ENCODE measurements around the gene SNAPIN.
A peak's percentile ranks its signal among the peaks of the same experiment; 100 is the strongest.

SNAPIN gene, protein sequence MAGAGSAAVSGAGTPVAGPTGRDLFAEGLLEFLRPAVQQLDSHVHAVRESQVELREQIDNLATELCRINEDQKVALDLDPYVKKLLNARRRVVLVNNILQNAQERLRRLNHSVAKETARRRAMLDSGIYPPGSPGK

DNA sequence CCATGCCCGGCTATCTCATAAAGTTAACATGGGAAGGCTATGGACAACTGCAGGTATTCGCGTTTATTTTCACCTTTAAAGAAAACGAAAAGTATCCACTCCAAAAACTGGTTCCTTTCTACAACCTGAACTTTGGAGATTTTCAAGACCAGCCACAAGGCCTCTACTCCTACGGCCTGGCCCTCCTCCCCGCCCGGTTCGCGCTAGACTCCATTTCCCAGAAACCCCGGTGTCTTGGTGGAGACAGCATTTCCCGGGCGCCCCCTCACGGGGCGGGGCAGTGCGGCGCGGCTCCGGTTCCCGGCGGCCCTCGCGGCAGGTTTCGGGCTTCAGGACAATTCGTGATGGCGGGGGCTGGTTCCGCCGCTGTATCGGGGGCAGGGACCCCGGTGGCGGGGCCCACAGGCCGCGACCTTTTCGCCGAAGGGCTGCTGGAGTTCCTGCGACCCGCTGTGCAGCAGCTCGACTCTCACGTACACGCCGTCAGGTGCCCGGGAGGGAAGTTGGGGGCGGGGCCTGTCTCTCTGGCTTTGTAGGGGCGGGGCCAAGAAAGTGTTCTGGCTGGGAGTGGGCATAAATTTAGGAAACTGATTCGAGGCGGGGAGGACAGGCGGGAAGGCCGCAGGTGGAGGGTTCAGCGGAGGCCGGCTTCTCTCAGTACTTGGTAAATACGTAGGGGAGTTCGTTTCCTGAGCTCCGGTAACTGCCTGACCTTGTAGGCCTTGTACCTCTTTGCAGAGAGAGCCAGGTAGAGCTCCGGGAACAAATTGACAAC is at the start of gene SNAPIN:
TSS of gene SNAPIN (plus strand) at position 304 of the 775 bp plus-strand sequence. CDS start at position 345, 41 bp downstream.
- ATAC-seq: peak; percentile 97
- DNase-seq: peak; percentile 93

DNA sequence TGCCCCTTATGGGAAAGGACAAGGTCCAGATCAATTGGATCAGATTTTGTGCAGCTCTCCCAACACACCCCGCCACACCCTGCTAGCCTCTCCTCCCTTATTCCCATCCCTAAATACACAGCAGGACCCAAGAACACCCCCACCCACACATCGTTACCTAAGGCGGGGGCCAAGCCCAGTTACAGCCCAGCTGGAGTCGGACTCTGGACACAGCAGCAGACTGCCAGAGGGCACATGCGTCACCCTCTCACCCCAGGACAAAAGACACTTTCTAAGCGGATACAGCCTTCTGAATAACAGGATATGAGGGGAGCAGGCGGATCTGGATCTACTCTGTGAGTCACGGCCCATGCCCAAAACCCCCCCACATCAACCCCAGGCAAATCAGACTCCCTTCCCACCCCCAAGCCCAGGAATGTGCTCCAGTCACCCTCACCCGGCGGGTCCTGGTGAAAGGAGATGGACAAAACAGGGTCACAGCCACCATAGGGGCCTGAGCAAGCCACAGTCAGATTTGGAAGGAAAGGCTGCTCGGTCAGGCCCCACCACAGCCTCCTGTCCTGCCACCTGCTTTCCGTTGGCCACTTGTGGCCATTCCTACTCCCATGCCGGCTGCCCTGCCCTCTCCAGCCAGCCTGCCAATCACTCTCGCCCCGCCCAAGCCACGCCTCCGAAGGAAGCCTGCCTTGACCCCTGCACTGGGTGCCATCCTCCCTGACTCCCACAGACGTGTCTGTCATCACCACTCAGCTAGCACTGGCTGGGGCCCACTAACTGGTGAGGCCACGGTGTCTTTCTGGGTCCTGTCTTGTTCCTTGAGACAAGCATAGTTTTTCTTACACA is 49.5 kb upstream of the SNAPIN start:
- DNase-seq (no peak), ATAC-seq (no peak)

DNA sequence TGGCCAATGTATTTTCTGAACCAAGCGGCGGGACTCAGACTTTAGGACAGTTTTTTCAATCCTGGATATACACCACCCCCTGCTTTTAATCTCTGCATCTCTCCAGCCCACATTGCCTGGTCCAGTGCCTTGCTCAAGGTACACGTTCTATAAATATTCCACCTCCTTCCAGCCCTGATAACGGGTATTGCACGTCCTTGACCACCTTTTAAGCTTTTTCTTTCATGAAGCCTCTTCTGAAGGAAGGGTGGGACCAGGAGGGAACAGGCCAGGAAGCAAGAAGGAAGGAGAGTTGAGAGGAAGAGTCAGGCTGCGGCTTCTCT is 49.0 kb upstream of the SNAPIN start:
- no peak for ATAC-seq
- DNase-seq: no peak

DNA sequence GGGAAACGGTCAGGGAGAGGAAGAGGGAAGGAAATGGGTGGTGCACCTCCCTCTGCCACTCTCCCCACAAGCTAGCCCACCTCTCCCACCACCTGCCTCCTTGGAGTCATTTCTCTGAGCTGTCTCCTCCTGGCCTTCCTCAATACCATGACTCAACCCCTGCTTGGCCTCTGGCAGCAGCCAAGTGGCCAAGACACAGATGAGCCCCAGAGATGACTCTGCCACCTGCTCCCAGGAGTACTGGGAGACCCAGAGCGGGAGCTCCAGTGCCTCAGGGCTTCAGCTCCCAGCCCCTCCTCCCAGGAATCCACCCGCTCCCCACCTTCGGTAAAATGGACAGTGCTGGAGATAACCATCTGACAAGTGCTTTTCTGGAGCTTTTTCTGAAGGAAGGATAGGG is 48.2 kb upstream of the SNAPIN start:
- DNase-seq (no peak), ATAC-seq (no peak)

DNA sequence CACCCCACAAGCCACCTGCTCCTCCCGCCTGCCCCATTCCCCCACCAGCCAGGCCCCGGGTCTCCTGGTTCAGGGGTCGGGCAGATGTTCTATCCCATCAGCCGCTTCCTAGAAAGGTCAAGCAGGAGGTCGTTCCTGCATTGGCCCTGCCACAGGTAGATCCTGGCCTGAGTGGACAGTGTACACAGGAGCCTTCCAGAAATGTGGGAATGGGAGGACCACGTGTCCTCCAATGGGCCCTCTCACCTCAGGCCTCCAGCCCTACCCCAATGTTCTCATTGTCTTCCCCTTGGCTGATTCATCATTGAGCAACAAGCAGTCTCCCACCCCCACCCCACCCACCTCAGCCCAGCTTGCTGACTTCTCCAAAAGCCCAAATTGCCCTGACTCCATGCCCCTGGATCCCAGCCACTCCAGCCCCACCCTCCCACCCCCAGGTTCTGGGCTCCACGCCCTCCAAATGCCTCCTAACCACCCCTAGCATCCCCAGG is 47.6 kb upstream of the SNAPIN start:
- DNase-seq: no peak
- ATAC-seq: no peak

DNA sequence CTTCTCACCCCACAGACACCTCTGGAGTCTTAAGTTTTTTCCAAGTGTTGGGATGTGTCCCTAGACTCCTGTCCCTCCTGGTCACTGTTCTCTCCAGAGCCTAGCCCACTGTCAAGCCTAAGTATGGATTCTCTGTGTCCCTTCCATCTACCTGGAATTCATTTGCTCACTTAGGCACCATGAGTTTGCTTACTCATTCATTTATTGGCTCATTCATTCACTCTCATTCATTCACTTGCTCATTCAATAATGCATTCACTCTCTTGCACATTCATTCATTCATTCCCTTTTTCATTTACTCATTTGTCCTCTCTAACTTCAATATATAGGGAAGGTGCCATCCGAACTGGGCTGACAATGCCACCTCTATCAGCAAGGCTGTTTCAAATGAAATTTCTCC is 47.1 kb upstream of the SNAPIN start:
- ATAC-seq (no peak), DNase-seq (no peak)

DNA sequence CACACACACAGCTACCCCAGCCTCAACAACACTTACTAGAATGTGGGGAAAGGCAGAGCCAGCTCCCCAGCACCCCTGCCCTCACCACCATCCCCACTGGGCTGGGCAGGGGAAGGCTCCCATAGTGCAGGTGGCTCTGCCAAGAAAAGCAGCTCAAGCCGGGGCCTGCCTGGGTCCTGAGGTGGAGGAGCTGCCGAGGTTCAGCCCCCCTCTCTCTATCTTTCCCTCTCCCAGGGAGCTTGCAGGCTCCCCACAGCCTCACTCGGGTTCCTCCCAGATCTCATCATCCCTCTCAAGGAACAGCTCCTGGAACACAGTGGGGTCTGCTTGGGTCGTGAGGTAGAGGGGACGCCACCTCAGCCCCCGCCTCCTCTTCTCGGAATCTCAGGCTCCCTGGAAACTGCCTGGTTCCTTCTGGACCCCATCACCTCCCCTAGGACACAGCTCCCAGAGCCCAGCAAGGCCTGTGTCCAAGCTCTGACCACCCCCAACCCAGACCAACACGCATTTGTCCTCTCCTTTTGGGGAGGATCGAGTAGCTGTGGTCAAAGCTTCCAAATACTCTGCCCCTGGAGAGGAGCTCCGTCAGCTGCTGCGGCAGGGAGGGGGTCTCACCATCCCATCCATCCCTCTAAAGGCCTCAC is 46.3 kb upstream of the SNAPIN start:
- DNase-seq (no peak), ATAC-seq (no peak)

DNA sequence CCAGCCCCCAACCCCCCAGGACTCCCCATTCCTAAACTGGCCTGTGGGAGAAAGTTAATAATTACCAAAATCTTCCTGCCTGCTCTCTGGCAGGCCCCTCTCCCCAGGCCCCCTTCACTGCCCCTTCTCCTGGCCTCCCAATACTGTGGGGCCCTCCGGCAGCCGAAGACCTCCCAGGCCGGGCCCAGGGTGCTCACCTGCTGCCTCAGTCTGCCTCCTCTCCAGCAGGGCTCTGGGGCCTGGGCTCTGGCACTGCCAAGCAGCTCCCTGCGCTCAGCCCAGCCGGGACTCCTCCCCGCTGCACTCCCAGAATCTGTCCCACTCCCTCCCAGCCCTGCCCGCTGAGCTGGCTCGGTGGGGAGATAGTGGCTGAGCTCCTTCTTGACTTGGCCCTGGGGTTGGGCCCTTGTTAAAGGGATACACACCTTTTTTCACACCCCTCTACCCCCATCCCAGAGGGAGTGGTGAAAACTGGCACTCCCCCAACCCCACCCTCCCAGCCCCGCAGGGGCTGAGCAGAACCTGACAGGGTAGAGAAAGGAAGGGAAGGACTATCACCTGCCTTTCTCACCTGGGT is 45.7 kb upstream of the SNAPIN start, which contains the start of gene S100A16:
TSS of gene S100A16 (minus strand) at position 383 of the 577 bp plus-strand sequence. CDS start 4,986 bp downstream, outside the sequence.
- DNase-seq (no peak), ATAC-seq (no peak)

DNA sequence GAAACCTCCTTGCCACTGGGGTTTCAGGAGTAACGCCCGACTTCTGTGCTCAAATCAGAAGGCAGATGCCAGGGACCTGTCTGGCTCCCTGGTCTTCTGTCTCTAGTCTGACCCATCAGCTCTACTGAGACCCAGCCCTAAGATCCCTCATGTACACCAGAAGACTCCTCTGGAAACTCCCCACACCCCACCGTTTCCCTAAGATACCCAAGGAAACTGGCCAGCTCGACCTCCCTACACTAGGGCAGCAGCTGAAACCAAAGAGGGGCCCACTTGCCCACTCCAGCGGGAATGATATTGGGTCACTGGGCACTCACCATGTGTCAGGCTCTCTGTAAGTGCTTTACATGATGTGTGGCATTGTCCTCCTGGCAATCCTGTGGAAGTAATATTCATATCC is 45.1 kb upstream of the SNAPIN start:
- DNase-seq: no peak

DNA sequence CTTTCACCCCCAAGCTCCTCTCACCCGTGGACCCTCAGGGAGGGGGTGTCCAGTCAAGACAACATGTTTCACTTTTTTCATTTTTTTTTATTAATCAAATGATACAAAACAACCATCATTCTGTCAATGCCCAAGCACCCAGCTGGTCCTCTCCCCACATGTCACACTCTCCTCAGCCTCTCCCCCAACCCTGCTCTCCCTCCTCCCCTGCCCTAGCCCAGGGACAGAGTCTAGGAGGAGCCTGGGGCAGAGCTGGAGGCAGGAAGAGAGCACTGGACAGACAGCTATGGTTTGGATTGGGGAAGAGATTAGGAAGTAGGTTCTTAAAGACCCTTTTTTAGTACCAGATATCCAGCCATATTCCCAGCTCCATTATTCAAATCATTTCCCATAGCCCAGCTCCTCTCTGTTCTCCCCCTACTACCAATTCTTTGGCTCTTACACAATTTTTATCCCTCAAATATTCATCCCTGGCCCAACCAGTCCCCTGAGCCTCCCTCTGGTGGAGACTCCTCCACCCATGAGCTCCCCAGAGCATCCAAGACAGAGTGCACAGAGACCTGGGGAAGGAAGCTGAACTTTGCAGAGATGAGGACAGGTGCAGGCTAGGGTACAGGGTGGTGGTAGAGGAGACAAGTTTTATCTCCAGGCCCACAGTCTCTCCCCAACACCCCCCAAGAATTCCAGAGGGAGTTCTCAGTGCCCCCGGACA is 44.2 kb upstream of the SNAPIN start:
- DNase-seq (no peak), ATAC-seq (no peak)

More for the DNA sequence above, 45.1 kb upstream of the SNAPIN start:
- ATAC-seq: no peak

DNA sequence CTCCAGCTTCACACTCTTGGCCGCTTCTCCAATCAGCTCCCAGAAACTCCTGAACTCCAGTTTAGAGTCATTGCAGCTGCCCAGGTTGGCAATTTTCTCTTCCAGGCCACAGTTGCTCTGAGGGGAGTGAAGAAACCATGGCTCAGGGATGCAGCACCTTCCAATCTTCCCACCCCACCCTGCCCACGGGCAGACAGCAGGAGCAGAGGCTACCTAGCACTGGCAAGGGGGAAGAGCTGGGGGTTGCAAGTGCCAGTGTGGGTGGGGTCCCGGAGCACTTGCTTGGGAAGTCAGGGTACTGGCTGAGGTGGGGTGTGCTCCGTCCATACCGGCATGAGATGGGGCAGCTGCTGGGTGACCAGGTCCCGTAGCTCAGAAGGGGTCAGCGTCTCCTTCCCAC is 43.6 kb upstream of the SNAPIN start:
- DNase-seq (no peak), ATAC-seq (no peak)

DNA sequence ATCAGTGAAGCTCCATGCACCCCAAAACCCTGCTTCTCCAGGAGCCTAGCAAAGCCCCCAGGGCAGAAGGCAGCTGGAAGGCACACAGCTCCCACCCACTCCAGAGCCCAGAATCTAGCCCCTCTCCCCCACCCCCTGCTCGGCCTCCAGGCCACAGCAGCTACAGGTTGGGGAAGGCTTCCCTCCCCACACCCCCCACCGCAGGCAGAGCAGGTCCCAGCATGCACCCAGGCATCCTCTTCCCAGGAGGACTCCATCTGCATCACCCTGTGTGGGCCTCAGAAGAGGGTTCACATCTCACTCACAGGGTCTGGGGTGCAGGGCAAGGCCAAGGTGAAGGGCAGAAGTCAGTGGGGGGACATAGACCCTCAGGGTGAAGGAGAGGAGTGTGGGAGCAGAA is 43.1 kb upstream of the SNAPIN start:
- ATAC-seq (no peak), DNase-seq (no peak)

DNA sequence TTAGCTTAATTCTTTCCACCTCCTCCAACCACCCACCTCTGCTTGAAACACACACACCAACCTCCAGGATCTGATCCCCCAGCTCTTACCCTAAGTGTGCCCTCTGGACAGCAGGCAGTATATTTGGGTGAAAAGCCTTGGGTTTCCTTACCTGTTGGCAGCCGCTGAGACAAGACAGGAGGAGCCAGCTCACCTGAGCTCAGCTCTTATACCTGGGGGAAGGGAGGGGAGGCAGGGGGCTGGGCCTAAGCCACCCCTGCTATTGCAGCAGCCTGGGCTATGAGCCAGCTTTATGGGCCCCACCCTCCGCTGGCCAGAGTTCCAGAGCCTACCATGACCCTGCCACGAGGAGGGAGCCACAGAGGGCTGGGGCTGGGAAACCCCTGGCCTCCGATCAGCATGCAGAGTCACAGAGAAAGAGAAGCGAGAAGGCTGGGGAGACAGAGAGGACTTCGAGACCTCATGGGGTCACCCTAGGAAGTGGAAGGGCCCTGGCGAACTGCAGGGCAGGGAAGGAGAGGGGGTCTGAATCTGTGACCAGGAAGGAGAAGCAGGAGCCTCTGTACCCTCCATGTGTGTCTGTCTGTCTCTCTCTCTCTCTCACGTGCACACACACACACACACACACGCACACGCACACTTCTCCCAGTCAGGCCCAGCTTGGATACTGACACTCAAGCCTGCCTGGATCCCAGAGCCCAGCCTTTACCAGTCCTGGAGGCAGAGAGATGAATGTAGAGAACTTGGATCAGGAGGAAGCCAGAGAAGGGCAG is 42.2 kb upstream of the SNAPIN start, which contains the start of gene S100A14:
TSS of gene S100A14 (minus strand) at position 182 of the 773 bp plus-strand sequence. CDS start 467 bp downstream, outside the sequence.
- DNase-seq: no peak

DNA sequence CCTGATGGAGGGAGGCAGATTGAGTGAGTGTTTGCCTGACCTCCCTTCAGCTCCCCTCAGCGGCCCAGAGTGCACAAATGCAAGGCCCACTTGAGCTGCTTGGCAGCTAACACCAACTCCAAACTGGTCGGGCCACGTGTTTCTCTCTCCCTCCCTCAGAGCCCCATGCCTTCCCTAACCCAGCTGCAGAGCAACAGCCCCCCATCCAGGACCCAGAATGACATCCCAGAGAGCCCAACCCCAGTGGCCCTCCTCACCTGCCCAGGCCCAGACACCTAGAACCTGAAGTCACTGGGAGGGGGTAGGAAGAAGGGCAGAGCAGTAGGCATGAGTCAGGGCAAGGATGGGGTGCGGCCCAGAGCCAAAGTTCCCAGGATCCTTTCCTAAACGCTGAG is 41.6 kb upstream of the SNAPIN start:
- DNase-seq: no peak

More for the DNA sequence above, 42.2 kb upstream of the SNAPIN start, which contains the start of gene S100A14:
- ATAC-seq: no peak

DNA sequence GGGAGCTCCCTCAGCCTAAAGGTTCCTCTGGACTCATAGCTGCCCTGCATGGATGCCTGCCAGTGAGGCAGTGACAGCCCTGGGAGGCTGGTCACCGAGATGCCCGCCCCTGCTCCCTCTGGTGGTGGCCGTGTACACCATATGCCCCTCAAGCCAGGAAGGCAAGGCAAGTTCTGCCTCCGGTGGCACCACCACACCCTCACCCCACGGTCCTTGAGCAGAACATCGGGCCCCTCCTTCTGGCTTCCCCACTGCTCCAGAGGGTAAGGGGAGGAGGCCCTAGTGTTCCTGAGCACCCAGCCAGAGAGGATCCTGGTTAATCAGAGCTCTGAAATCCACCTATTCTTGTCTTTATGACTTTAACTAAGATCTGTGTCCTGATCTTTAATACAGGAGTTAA is 40.8 kb upstream of the SNAPIN start:
- peak; percentile 78 for DNase-seq
- ATAC-seq: peak; percentile 77

More for the DNA sequence above, 41.6 kb upstream of the SNAPIN start:
- no peak for ATAC-seq

DNA sequence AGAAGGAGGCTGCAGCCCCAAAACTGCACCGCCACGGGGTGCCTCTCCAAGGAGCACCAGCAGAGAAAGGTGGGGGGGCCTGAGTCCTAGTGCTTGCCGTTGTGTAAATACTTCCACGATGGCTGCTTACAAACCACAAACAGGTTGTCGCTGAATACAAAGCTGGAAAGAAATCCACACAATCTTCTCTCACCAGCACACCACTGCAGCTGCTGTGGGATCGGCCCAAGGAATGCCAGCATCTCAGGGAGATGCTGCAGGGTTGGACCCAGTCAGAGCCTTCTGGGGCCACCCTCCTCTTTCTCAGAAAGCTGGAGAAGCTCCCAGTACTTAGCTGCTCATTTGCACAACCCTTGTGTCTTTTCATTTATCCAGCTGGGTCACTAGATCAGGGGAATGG is 39.3 kb upstream of the SNAPIN start:
- DNase-seq: no peak

DNA sequence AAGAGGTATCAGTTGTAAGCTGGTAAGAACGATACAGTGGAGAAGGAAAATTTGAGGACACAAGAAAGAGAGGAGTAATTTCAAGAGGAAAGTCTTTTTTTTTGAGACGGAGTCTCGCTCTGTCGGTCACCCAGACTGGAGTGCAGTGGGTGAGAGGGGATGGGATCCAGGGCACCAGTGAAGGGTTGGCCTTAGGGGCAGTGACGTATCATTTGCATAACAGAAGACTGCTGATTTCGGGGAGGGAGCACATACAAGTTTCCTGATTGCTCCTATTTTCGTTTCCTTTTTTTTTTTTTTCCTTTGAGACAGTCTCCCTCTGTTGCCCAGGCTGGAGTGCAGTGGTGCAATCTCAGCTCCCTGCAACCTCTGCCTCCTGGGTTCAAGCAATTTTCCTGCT is 35.4 kb upstream of the SNAPIN start:
- DNase-seq: no peak
- no peak for ATAC-seq

More for the DNA sequence above, 39.3 kb upstream of the SNAPIN start:
- ATAC-seq: no peak

DNA sequence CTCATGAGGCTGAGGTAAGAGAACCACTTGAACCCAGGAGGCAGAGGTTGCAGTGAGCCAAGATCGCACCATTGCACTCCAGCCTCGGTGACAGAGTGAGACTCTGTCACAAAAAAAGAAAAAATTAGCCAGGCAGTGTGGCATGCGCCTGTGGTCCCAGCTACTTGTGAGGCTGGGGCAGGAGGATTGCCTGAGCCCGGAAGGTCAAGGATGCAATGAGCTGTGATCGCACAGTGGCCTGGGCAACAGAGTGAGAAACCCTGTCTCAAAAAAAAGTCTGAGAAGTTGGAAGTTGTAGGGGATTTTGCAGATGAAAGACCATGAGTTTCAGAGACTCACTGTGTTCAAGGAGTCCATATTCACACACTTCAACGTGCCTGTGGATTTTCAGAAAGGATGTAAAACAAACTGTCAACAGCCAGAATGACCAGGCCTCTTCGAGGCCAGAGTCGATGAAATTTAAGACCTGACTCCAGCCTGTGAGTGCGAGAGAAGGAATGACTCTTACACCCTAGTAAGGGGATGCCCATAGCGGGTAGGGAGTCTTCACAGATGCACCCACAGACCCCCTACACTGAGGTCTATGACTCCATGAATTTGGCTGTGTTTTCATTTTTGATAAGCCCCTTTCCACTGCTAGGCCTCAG is 33.4 kb upstream of the SNAPIN start:
- no peak for ATAC-seq
- no peak for DNase-seq

DNA sequence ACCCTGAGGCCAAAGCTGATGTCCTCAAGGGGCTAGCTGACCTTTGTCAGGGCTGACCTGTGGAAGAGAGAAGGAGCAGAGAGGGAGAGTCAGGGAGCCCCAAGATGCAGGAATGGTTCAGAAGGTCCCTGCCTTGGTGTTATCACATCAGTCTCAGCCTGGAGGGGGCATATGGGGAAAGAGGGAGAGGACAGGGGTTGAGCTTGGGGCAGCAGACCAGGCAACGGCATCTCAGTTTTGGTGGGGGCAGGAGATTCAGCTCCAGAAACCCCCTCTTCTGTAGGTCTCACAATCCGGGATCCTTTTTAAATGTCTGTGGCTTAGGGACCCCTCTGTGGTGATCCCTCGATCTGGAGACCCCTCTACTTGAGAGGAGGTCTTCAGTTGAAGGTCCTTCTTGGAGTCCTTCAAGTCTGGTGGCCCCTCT is 32.0 kb upstream of the SNAPIN start:
- DNase-seq: no peak
- ATAC-seq: no peak

Measured in stimulated activated naive CD8-positive, alpha-beta T cell treated with anti-CD3 and anti-CD28 coated beads, Interleukin-15, Interleukin-2, amounts not matched to agents 100 U/mL and 50 U/mL, for 24 hours (primary cell).